Pancreas (tissue), 10 donors: ENCODE results near the gene CRAMP1. TPM values are rescaled to one million over a fixed set of nuclear protein-coding genes. Genes with fewer than 3 reads are reported as not detected.

Source experiments
- ATAC-seq, 4 donors: fragments of 200-7000 bp; cut with Tn5 transposase; one replicate each; pipeline versions ENCODE4 v1.8.0 to v1.9.1; 2020; ENCODE audit warnings: mild to moderate bottlenecking in 4 of 4, moderate library complexity in 4 of 4
- DNase-seq, 6 donors: peaks; one replicate each; pipeline ENCODE4 v3.0.0-alpha.2; 2020
- FAIRE-seq: peaks from 2 replicates; lab custom pipeline; 2012; peaks lifted over from hg19 to GRCh38; lab: Jason Lieb, UNC
- H3K27ac ChIP-seq, 4 donors: fragments of 200-600 bp; sonication (generic); 1 replicate in 3 of 4; 2 replicates in 1 of 4; pipeline versions ENCODE4 v1.5.0 to v1.8.0; 2020
- H3K27me3 ChIP-seq, 4 donors: fragments of 200-600 bp; one replicate each; pipeline ENCODE4 v1.8.0; 2021
- H3K36me3 ChIP-seq, 3 donors: fragments of 200-600 bp; sonication (generic) in 1 of 3; one replicate each; pipeline versions ENCODE4 v1.5.0 to v1.8.0; 2020 to 2021
- H3K4me1 ChIP-seq, 3 donors: fragments of 200-600 bp; one replicate each; pipeline ENCODE4 v1.8.0; 2021
- H3K4me3 ChIP-seq, 4 donors: fragments of 200-600 bp; sonication (generic) in 2 of 4; one replicate each; pipeline versions ENCODE4 v1.5.0 to v1.8.0; 2020 to 2021
- H3K9me3 ChIP-seq, 4 donors: fragments of 200-600 bp; one replicate each; pipeline ENCODE4 v1.8.0; 2021
- WGBS, 2 donors: extraction: QIAGEN DNeasy Blood & Tissue Kit; methylation state at CpG; one replicate each; pipeline ENCODE4 v1.1.7; 2013; 5-methylcytosine and 5-hydroxymethylcytosine counted together
- intact Hi-C, 3 donors: fragments of 100-400 bp; cut with DNase I; formaldehyde crosslinking; loops; one replicate each; pipeline versions ENCODE4 v1.11.1 to v1.14.2; 2022
- polyA plus RNA-seq, 2 donors: library from polyadenylated mRNA; stranded (reverse); fragments of 200-250 nt; gene quantifications; one replicate each; pipeline ENCODE4 v1.2.3, GENCODE V29; 2013
- total RNA-seq, 6 donors: library from RNA; stranded (reverse); fragmentation: NEBNext Ultra II Directional in 4 of 6; extraction: Animal tissue kit (Norgen Biotek cat#: 25700) in 4 of 6; gene quantifications; one replicate each; pipeline versions ENCODE4 v1.2.1 to v1.2.4, GENCODE V29; 2021 to 2023
- TF ChIP-seq, protein P1 (sequence below), 4 donors: fragments of 200-600 bp; sonication (generic) in 3 of 4; IDR thresholded peaks; one replicate each; pipeline versions ENCODE4 v1.5.0 to v1.8.0; 2021; ENCODE audit warnings: antibody characterized with exemption in 4 of 4
- donor health status: healthy with polysubstance abuse.
- donor health status: DM: no; HTN: no; CAD: no; lungs with moderate emphysema.
- donor health status: DM: no; HTN: no; CAD: no.
- donor health status: control.
- donor health status: control.
- donor health status: Bipolar disorder and iron deficiency.
- donor health status: DM: yes; HTN: yes; CAD: no.
- donor health status: DM: no; HTN: no; CAD: no.
- donor health status: DM: no; HTN: no; CAD: no.
- donor health status: DM: yes; HTN: yes; CAD: no.

Gene CRAMP1
- total and polyA plus RNA-seq, 8 donors, result 4.6 to 16.2 (median 7.2) TPM

DNA sequence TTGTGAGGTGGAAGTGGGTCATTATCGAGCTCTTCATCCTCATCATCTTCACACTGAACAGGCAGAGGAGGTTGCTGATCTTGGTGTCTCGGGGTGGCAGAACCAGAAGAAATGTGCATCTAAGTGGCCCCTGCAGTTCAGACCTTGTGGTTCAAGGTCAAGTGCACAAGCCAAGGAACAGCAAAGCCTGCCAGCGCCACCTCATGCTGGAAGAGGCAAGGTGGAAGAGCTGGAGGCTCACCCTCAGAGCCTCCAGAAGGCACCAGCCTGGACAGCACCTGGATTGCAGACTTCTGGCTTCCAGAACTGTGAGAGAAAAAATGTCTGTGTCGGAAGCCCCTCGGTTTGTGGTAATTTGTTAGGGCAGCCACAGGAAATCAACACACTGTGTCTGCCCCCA, 32.9 kb upstream of the CRAMP1 start:
- no peak for DNase-seq
- Histone ChIP-seq H3K4me3 (no peak overlapping the region), H3K27ac (no peak overlapping the region), H3K9me3 (no peaks in the 10 kb centered on the region), H3K27me3 (no peaks in the 10 kb centered on the region), H3K4me1 (no peaks in the 10 kb centered on the region), H3K36me3 (peaks cover 0 to 7% (median 0%) of the 10 kb centered on the region in 3 donors)
- 90 to 91% methylated on average over 5 of the region's 5 CpGs for WGBS, 2 donors
- intact Hi-C loops, result no loop called here
- FAIRE-seq, result no peak
- TF ChIP-seq, protein P1, sequence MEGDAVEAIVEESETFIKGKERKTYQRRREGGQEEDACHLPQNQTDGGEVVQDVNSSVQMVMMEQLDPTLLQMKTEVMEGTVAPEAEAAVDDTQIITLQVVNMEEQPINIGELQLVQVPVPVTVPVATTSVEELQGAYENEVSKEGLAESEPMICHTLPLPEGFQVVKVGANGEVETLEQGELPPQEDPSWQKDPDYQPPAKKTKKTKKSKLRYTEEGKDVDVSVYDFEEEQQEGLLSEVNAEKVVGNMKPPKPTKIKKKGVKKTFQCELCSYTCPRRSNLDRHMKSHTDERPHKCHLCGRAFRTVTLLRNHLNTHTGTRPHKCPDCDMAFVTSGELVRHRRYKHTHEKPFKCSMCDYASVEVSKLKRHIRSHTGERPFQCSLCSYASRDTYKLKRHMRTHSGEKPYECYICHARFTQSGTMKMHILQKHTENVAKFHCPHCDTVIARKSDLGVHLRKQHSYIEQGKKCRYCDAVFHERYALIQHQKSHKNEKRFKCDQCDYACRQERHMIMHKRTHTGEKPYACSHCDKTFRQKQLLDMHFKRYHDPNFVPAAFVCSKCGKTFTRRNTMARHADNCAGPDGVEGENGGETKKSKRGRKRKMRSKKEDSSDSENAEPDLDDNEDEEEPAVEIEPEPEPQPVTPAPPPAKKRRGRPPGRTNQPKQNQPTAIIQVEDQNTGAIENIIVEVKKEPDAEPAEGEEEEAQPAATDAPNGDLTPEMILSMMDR (IDR thresholded peaks at IDR 0.05), result no peak
- no peak for ATAC-seq

DNA sequence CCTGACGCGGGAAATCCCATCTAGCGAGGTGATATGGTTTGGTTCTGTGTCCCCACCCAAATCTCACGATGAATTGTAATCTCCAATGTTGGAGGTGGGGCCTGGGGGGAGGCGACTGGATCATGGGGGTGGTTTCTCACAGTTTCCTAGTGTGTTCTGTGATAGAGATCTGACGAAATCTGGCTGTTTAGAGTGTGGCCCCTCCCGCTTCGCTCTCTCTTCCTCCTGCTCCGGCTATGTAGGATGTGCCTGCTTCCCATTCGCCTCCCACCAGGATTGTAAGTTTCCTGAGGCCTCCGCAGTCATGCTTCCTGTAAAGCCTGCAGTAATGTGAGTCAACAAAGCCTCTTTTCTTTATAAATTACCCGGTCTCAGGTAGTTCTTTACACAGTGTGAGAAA, 31.9 kb upstream of the CRAMP1 start:
- ATAC-seq, result no peak
- intact Hi-C loops, result no loop called here

DNA sequence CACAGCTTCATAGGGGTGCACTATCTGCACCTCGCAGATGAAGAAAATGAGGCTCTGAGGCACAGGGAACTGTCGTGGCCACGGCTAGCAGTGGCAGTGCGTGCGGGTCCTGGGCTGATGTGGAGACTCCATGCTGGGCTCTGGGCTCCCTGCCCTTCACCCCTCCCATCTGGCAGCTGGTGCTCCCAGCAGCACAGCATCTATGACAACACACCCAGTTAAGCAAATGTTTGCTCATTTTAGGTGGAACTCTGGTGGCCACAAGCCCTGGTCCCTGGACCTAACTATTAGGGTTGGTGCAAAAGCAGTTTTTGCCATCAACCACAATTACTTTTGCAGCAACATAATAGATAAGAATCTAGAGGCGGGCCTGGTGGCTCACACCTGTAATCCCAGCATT, 31.2 kb upstream of the CRAMP1 start:
- no peak for DNase-seq
- WGBS, 2 donors, result 94 to 95% methylated on average over 6 of the region's 6 CpGs
- intact Hi-C loops, result no loop called here
- Histone ChIP-seq H3K4me3 (no peak overlapping the region), H3K9me3 (no peaks in the 10 kb centered on the region), H3K27ac (no peak overlapping the region), H3K36me3 (peaks cover 0 to 11% (median 0%) of the 10 kb centered on the region in 3 donors), H3K27me3 (no peaks in the 10 kb centered on the region), H3K4me1 (no peaks in the 10 kb centered on the region)
- no peak for FAIRE-seq
- peak in 1 of 4 donors; percentile 39 for ATAC-seq
- TF ChIP-seq, protein P1 (IDR thresholded peaks at IDR 0.05), result no peak

More for the DNA sequence above, 31.9 kb upstream of the CRAMP1 start:
- Histone ChIP-seq H3K9me3 (no peaks in the 10 kb centered on the region), H3K4me1 (no peaks in the 10 kb centered on the region), H3K36me3 (peaks cover 0 to 10% (median 0%) of the 10 kb centered on the region in 3 donors), H3K27ac (no peak overlapping the region), H3K27me3 (no peaks in the 10 kb centered on the region), H3K4me3 (no peak overlapping the region)
- FAIRE-seq (no peak), DNase-seq (no peak)
- TF ChIP-seq, protein P1 (IDR thresholded peaks at IDR 0.05), result no peak
- WGBS, 2 donors, result 88 to 89% methylated on average over 12 of the region's 12 CpGs

DNA sequence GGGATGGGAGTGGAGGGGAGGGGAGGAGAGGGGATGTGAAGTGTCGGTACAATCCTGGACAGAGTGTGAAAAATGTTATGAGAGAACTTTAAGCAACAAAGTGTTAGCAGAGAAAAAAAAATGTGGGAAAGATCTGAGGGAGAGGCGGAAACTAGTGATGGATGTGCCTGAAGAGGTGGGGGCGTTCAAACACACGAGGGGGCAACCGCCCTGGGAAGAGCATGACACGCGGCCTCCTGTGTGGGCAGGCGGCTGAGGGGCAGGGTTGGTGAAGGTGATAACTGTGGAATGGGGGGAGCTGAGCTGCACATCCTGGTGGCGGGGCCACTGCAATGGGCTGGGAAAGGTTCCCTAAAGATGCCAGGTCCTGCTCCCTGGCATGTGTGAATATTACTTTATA, 30.4 kb upstream of the CRAMP1 start:
- no peak overlapping the region for H3K4me3 ChIP-seq
- H3K9me3 ChIP-seq, result no peaks in the 10 kb centered on the region
- TF ChIP-seq, protein P1 (IDR thresholded peaks at IDR 0.05), result no peak
- peaks cover 0 to 11% (median 0%) of the 10 kb centered on the region in 3 donors for H3K36me3 ChIP-seq
- H3K27ac ChIP-seq, result no peak overlapping the region
- no peaks in the 10 kb centered on the region for H3K27me3 ChIP-seq
- FAIRE-seq (no peak), DNase-seq (no peak), ATAC-seq (no peak)
- no peaks in the 10 kb centered on the region for H3K4me1 ChIP-seq
- intact Hi-C loops, result no loop called here
- 87 to 90% methylated on average over 9 of the region's 9 CpGs for WGBS, 2 donors

DNA sequence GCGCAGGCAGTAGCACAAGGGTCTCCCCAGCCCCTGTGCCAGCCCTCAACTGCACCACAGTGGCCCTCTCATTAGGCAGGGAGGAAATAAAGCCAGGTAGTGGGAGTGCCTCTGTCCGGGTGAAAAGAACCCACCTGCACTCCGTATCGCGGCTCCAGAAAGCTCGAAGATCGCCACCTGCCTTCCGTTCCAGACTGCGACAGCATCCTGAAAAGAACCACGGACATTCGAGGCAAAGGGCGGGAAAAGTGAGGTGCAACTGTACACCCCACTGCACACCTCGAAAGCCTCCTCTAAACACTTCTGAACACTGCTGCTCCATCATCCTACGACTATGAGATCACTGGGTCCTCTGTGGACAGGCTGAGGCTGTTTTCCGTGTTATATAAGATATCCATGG, 29.0 kb upstream of the CRAMP1 start:
- Histone ChIP-seq H3K36me3 (peaks cover 0 to 17% (median 0%) of the 10 kb centered on the region in 3 donors), H3K9me3 (no peaks in the 10 kb centered on the region), H3K4me3 (no peak overlapping the region), H3K27me3 (no peaks in the 10 kb centered on the region), H3K27ac (no peak overlapping the region), H3K4me1 (no peaks in the 10 kb centered on the region)
- intact Hi-C loops, result no loop called here
- no peak for ATAC-seq
- 89% methylated on average over 15 of the region's 15 CpGs for WGBS, 2 donors
- DNase-seq, result no peak
- TF ChIP-seq, protein P1 (IDR thresholded peaks at IDR 0.05), result no peak
- FAIRE-seq, result no peak
